ENCODE data around the gene KRT39. TPM values are rescaled to one million over a fixed set of nuclear protein-coding genes. Genes with fewer than 3 reads are reported as not detected.

Gene KRT39
- not detected for polyA plus RNA-seq (2013, experiment 1 of 2)
- not detected for polyA plus RNA-seq (2013, experiment 2 of 2)

- no CpG with 5 or more reads among the region's 1 CpG for WGBS, 2 experiments (ENCODE audit: insufficient coverage in 2 of 2)
- Histone ChIP-seq H3K9me3 (ENCODE audit: control insufficient read depth, low read length) (no peaks in the 10 kb centered on the region), H3K27ac (ENCODE audit: low read depth, low read length, severe bottlenecking) (no peak within 1 kb of the TSS)
Measured at GRCh38 chr17:40966848-40967247, at the start of gene KRT39. TSS of gene KRT39 (minus strand) at chr17:40966948. CDS start at chr17:40966856, 92 bp downstream.

GRCh38 chr17:41015454-41015853, 48.7 kb upstream of the KRT39 start:
- no peaks in the 10 kb centered on the region for H3K36me3 ChIP-seq (ENCODE audit: control insufficient read depth, insufficient read depth, low read length)
- 75 to 77% methylated on average over 3 to 6 of the region's 7 CpGs for WGBS, 2 experiments (ENCODE audit: insufficient coverage in 2 of 2)
- H3K9me3 ChIP-seq (ENCODE audit: control insufficient read depth, low read length): no peaks in the 10 kb centered on the region
- H3K4me3 ChIP-seq (ENCODE audit: extremely low read depth, insufficient read depth, low read length, poor library complexity, severe bottlenecking): no peak overlapping the region
- H3K4me1 ChIP-seq (ENCODE audit: control insufficient read depth, insufficient read depth, low read length, poor library complexity, severe bottlenecking): no peaks in the 10 kb centered on the region
- H3K27ac ChIP-seq (ENCODE audit: low read depth, low read length, severe bottlenecking): no peak overlapping the region

More at GRCh38 chr17:40966848-40967247, at the start of gene KRT39:
- Histone ChIP-seq H3K4me3 (ENCODE audit: extremely low read depth, insufficient read depth, low read length, poor library complexity, severe bottlenecking) (no peak within 1 kb of the TSS), H3K36me3 (ENCODE audit: control insufficient read depth, insufficient read depth, low read length) (no peaks in the 10 kb centered on the region), H3K4me1 (ENCODE audit: control insufficient read depth, insufficient read depth, low read length, poor library complexity, severe bottlenecking) (no peaks in the 10 kb centered on the region)

- Histone ChIP-seq H3K4me3 (ENCODE audit: extremely low read depth, insufficient read depth, low read length, poor library complexity, severe bottlenecking) (no peak overlapping the region), H3K36me3 (ENCODE audit: control insufficient read depth, insufficient read depth, low read length) (no peaks in the 10 kb centered on the region), H3K4me1 (ENCODE audit: control insufficient read depth, insufficient read depth, low read length, poor library complexity, severe bottlenecking) (peaks cover 11% of the 10 kb centered on the region), H3K9me3 (ENCODE audit: control insufficient read depth, low read length) (no peaks in the 10 kb centered on the region), H3K27ac (ENCODE audit: low read depth, low read length, severe bottlenecking) (no peak overlapping the region)
- WGBS, 2 experiments (ENCODE audit: insufficient coverage in 2 of 2): 63% methylated on average over 1 of the region's 1 CpG; no CpG with 5 or more reads in 1 of the 2 experiments
Measured at GRCh38 chr17:41013606-41014005, 46.9 kb upstream of the KRT39 start.

- H3K9me3 ChIP-seq (ENCODE audit: control insufficient read depth, low read length): no peaks in the 10 kb centered on the region
- H3K4me1 ChIP-seq (ENCODE audit: control insufficient read depth, insufficient read depth, low read length, poor library complexity, severe bottlenecking): peaks cover 11% of the 10 kb centered on the region
- H3K36me3 ChIP-seq (ENCODE audit: control insufficient read depth, insufficient read depth, low read length): no peaks in the 10 kb centered on the region
- H3K27ac ChIP-seq (ENCODE audit: low read depth, low read length, severe bottlenecking): no peak overlapping the region
- 97 to 100% methylated on average over 1 to 3 of the region's 3 CpGs for WGBS, 2 experiments (ENCODE audit: insufficient coverage in 2 of 2)
- no peak overlapping the region for H3K4me3 ChIP-seq (ENCODE audit: extremely low read depth, insufficient read depth, low read length, poor library complexity, severe bottlenecking)
Measured at GRCh38 chr17:41013181-41013580, 46.4 kb upstream of the KRT39 start.

- WGBS, 2 experiments (ENCODE audit: insufficient coverage in 2 of 2): 84 to 92% methylated on average over 6 of the region's 6 CpGs
Measured at GRCh38 chr17:41012326-41013120, 45.8 kb upstream of the KRT39 start.

GRCh38 chr17:41010441-41010840, 43.7 kb upstream of the KRT39 start:
- Histone ChIP-seq H3K27ac (ENCODE audit: low read depth, low read length, severe bottlenecking) (no peak overlapping the region), H3K4me3 (ENCODE audit: extremely low read depth, insufficient read depth, low read length, poor library complexity, severe bottlenecking) (no peak overlapping the region), H3K4me1 (ENCODE audit: control insufficient read depth, insufficient read depth, low read length, poor library complexity, severe bottlenecking) (peaks cover 11% of the 10 kb centered on the region), H3K9me3 (ENCODE audit: control insufficient read depth, low read length) (no peaks in the 10 kb centered on the region), H3K36me3 (ENCODE audit: control insufficient read depth, insufficient read depth, low read length) (no peaks in the 10 kb centered on the region)

More at GRCh38 chr17:41012326-41013120, 45.8 kb upstream of the KRT39 start:
- no peak overlapping the region for H3K27ac ChIP-seq (ENCODE audit: low read depth, low read length, severe bottlenecking)
- H3K4me3 ChIP-seq (ENCODE audit: extremely low read depth, insufficient read depth, low read length, poor library complexity, severe bottlenecking): no peak overlapping the region
- H3K36me3 ChIP-seq (ENCODE audit: control insufficient read depth, insufficient read depth, low read length): no peaks in the 10 kb centered on the region
- peaks cover 11% of the 10 kb centered on the region for H3K4me1 ChIP-seq (ENCODE audit: control insufficient read depth, insufficient read depth, low read length, poor library complexity, severe bottlenecking)
- H3K9me3 ChIP-seq (ENCODE audit: control insufficient read depth, low read length): no peaks in the 10 kb centered on the region

- Histone ChIP-seq H3K4me1 (ENCODE audit: control insufficient read depth, insufficient read depth, low read length, poor library complexity, severe bottlenecking) (peaks cover 11% of the 10 kb centered on the region), H3K27ac (ENCODE audit: low read depth, low read length, severe bottlenecking) (no peak overlapping the region), H3K9me3 (ENCODE audit: control insufficient read depth, low read length) (no peaks in the 10 kb centered on the region), H3K36me3 (ENCODE audit: control insufficient read depth, insufficient read depth, low read length) (no peaks in the 10 kb centered on the region), H3K4me3 (ENCODE audit: extremely low read depth, insufficient read depth, low read length, poor library complexity, severe bottlenecking) (no peak overlapping the region)
- WGBS, 2 experiments (ENCODE audit: insufficient coverage in 2 of 2): no CpG with 5 or more reads among the region's 1 CpG
Measured at GRCh38 chr17:41009936-41010335, 43.2 kb upstream of the KRT39 start.

GRCh38 chr17:41009301-41009760, 42.6 kb upstream of the KRT39 start:
- no peaks in the 10 kb centered on the region for H3K36me3 ChIP-seq (ENCODE audit: control insufficient read depth, insufficient read depth, low read length)
- 60% methylated on average over 2 of the region's 4 CpGs; no CpG with 5 or more reads in 1 of the 2 experiments for WGBS, 2 experiments (ENCODE audit: insufficient coverage in 2 of 2)
- no peak overlapping the region for H3K27ac ChIP-seq (ENCODE audit: low read depth, low read length, severe bottlenecking)
- no peaks in the 10 kb centered on the region for H3K9me3 ChIP-seq (ENCODE audit: control insufficient read depth, low read length)
- no peak overlapping the region for H3K4me3 ChIP-seq (ENCODE audit: extremely low read depth, insufficient read depth, low read length, poor library complexity, severe bottlenecking)
- H3K4me1 ChIP-seq (ENCODE audit: control insufficient read depth, insufficient read depth, low read length, poor library complexity, severe bottlenecking): peaks cover 11% of the 10 kb centered on the region

- H3K4me1 ChIP-seq (ENCODE audit: control insufficient read depth, insufficient read depth, low read length, poor library complexity, severe bottlenecking): peaks cover 11% of the 10 kb centered on the region
- H3K27ac ChIP-seq (ENCODE audit: low read depth, low read length, severe bottlenecking): no peak within 1 kb of the TSS
- WGBS, 2 experiments (ENCODE audit: insufficient coverage in 2 of 2): 85 to 87% methylated on average over 4 to 6 of the region's 8 CpGs
- no peaks in the 10 kb centered on the region for H3K36me3 ChIP-seq (ENCODE audit: control insufficient read depth, insufficient read depth, low read length)
- H3K4me3 ChIP-seq (ENCODE audit: extremely low read depth, insufficient read depth, low read length, poor library complexity, severe bottlenecking): no peak within 1 kb of the TSS
- H3K9me3 ChIP-seq (ENCODE audit: control insufficient read depth, low read length): no peaks in the 10 kb centered on the region
Measured at GRCh38 chr17:41008811-41009210, 42.1 kb upstream of the KRT39 start, which contains the start of gene KRTAP3-1. TSS of gene KRTAP3-1 (minus strand) at chr17:41009128. CDS start at chr17:41009074, 54 bp downstream.

GRCh38 chr17:41004397-41004796, 37.6 kb upstream of the KRT39 start:
- Histone ChIP-seq H3K36me3 (ENCODE audit: control insufficient read depth, insufficient read depth, low read length) (no peaks in the 10 kb centered on the region), H3K9me3 (ENCODE audit: control insufficient read depth, low read length) (no peaks in the 10 kb centered on the region), H3K4me3 (ENCODE audit: extremely low read depth, insufficient read depth, low read length, poor library complexity, severe bottlenecking) (no peak overlapping the region), H3K4me1 (ENCODE audit: control insufficient read depth, insufficient read depth, low read length, poor library complexity, severe bottlenecking) (peaks cover 8% of the 10 kb centered on the region), H3K27ac (ENCODE audit: low read depth, low read length, severe bottlenecking) (no peak overlapping the region)
- WGBS, 2 experiments (ENCODE audit: insufficient coverage in 2 of 2): 100% methylated on average over 2 to 3 of the region's 3 CpGs

GRCh38 chr17:41003926-41004325, 37.2 kb upstream of the KRT39 start:
- H3K4me1 ChIP-seq (ENCODE audit: control insufficient read depth, insufficient read depth, low read length, poor library complexity, severe bottlenecking): peaks cover 3% of the 10 kb centered on the region
- 71 to 100% methylated on average over 1 to 2 of the region's 4 CpGs for WGBS, 2 experiments (ENCODE audit: insufficient coverage in 2 of 2)
- no peak overlapping the region for H3K4me3 ChIP-seq (ENCODE audit: extremely low read depth, insufficient read depth, low read length, poor library complexity, severe bottlenecking)
- H3K36me3 ChIP-seq (ENCODE audit: control insufficient read depth, insufficient read depth, low read length): no peaks in the 10 kb centered on the region
- H3K27ac ChIP-seq (ENCODE audit: low read depth, low read length, severe bottlenecking): no peak overlapping the region
- no peaks in the 10 kb centered on the region for H3K9me3 ChIP-seq (ENCODE audit: control insufficient read depth, low read length)
